Embryonic facial prominence (tissue), 1 donor: ENCODE data around the gene SERPINE1.
"Not testable (repeated sequence)": the region's sequence is repeated elsewhere in the genome, so short reads cannot be mapped to it uniquely, and the experiment has no call there.

Experiments
- DNase-seq: peaks from one replicate; pipeline ENCODE4 v3.0.0-alpha.2; 2016; ENCODE audit errors: extremely low spot score

SERPINE1 gene

GRCh38 chr7:101100858-101101847, 25.8 kb upstream of the SERPINE1 start:
- no peak for DNase-seq

- DNase-seq = no peak
These were observed 24.9 kb upstream of the SERPINE1 start for GRCh38 chr7:101102026-101102425.

GRCh38 chr7:101103701-101104100, 23.2 kb upstream of the SERPINE1 start:
- not testable (repeated sequence) for DNase-seq

GRCh38 chr7:101104193-101104713, 22.7 kb upstream of the SERPINE1 start:
- DNase-seq = no peak

GRCh38 chr7:101104799-101105198, 22.1 kb upstream of the SERPINE1 start:
- DNase-seq = no peak

GRCh38 chr7:101105248-101105647, 21.7 kb upstream of the SERPINE1 start:
- not testable (repeated sequence) for DNase-seq

GRCh38 chr7:101106386-101106785, 20.5 kb upstream of the SERPINE1 start:
- no peak for DNase-seq

- DNase-seq = no peak
These were observed 18.5 kb upstream of the SERPINE1 start for GRCh38 chr7:101108330-101108857.

- DNase-seq = no peak
These were observed 17.9 kb upstream of the SERPINE1 start for GRCh38 chr7:101108961-101109360.

GRCh38 chr7:101109368-101109767, 17.5 kb upstream of the SERPINE1 start:
- DNase-seq = no peak

- no peak for DNase-seq
These were observed 15.6 kb upstream of the SERPINE1 start for GRCh38 chr7:101111261-101111660.

- DNase-seq = no peak
These were observed 14.7 kb upstream of the SERPINE1 start for GRCh38 chr7:101112233-101112632.

- not testable (repeated sequence) for DNase-seq
These were observed 13.8 kb upstream of the SERPINE1 start for GRCh38 chr7:101113140-101113539.

GRCh38 chr7:101113836-101114235, 13.1 kb upstream of the SERPINE1 start:
- DNase-seq = no peak

- DNase-seq = no peak
These were observed 12.4 kb upstream of the SERPINE1 start for GRCh38 chr7:101114492-101114891.

GRCh38 chr7:101115215-101115614, 11.7 kb upstream of the SERPINE1 start:
- DNase-seq = no peak

GRCh38 chr7:101116898-101117297, 10.0 kb upstream of the SERPINE1 start:
- no peak for DNase-seq

GRCh38 chr7:101118856-101119255, 8.0 kb upstream of the SERPINE1 start:
- no peak for DNase-seq

GRCh38 chr7:101119876-101120275, 7.0 kb upstream of the SERPINE1 start:
- DNase-seq = no peak

GRCh38 chr7:101120315-101120714, 6.6 kb upstream of the SERPINE1 start:
- DNase-seq = no peak

GRCh38 chr7:101121631-101121990, 5.3 kb upstream of the SERPINE1 start:
- not testable (repeated sequence) for DNase-seq

GRCh38 chr7:101121991-101122932, 4.6 kb upstream of the SERPINE1 start:
- DNase-seq = peak; percentile 85
